ENCODE results near the gene SORCS2.

DNA sequence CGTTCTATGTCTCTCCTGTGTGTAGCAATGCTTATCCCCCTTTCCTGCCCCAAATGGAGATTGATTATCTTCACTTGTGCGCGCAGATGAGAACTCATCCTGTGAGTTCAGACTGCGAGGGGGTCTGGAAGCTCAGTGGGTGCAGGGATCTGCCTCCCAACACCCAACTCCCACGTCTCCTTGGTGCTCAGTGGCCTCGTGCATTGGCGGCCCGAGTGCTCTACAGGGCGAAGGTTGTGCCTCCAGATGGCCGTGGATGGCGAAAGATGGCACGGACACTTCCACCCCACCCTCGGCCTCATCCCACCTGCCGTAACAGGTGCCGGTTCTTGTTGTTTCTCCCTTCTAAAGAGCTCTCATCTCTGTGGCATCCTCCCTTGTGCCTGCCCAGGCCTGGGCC lies 45.1 kb upstream of the SORCS2 start:
- TF ChIP-seq CTCF (IDR thresholded peaks at IDR 0.05 in 4 of 5, conservative IDR thresholded peaks at IDR 0.05 in 1 of 5) (no peak), POLR2A (IDR thresholded peaks at IDR 0.05) (no peak)

All from gastrocnemius medialis (tissue), 4 donors.